NOMO-1 (cell line): ENCODE results near the gene GGT7.
A peak's percentile ranks its signal among the peaks of the same experiment; 100 is the strongest.
"Not testable (repeated sequence)": the region's sequence is repeated elsewhere in the genome, so short reads cannot be mapped to it uniquely, and the experiment has no call there.

ENCODE experiments used
- DNase-seq, 2 experiments: peaks; one replicate each; lab custom pipeline; 2025; ENCODE audit not compliant: unreplicated experiment in 2 of 2; lab: John Stamatoyannopoulos, UW

Gene GGT7, protein sequence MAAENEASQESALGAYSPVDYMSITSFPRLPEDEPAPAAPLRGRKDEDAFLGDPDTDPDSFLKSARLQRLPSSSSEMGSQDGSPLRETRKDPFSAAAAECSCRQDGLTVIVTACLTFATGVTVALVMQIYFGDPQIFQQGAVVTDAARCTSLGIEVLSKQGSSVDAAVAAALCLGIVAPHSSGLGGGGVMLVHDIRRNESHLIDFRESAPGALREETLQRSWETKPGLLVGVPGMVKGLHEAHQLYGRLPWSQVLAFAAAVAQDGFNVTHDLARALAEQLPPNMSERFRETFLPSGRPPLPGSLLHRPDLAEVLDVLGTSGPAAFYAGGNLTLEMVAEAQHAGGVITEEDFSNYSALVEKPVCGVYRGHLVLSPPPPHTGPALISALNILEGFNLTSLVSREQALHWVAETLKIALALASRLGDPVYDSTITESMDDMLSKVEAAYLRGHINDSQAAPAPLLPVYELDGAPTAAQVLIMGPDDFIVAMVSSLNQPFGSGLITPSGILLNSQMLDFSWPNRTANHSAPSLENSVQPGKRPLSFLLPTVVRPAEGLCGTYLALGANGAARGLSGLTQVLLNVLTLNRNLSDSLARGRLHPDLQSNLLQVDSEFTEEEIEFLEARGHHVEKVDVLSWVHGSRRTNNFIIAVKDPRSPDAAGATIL

DNA sequence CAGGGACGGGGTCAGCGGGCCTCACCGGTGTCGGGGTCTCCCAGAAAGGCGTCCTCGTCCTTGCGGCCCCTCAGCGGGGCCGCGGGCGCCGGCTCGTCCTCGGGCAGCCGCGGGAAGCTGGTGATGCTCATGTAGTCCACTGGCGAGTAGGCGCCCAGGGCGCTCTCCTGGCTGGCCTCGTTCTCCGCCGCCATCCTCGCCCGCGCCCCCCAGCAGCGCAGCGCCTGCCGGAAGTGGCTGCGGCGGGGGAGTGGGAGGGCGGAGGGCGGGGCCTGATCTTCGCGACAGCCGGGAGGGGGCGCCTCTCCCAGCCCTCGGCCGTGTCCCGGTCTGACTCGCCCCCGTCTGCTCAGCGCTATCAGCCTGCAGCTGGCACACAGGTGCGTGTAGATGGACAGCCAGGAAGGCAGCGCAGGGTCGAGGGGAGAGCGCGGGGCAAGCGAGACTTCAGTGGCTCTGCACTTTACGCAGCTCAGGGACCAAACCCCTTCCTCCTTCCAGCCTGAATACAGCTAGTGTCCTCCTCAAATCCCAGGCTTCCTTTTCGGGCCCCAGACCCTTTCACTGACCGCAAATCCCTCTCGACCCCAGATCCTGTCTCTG, at the start of gene GGT7:
GGT7 (minus strand) TSS at position 235 of the 603 bp plus-strand sequence; CDS start at position 194, 41 bp downstream.
- DNase-seq = peak; percentile 66

DNA sequence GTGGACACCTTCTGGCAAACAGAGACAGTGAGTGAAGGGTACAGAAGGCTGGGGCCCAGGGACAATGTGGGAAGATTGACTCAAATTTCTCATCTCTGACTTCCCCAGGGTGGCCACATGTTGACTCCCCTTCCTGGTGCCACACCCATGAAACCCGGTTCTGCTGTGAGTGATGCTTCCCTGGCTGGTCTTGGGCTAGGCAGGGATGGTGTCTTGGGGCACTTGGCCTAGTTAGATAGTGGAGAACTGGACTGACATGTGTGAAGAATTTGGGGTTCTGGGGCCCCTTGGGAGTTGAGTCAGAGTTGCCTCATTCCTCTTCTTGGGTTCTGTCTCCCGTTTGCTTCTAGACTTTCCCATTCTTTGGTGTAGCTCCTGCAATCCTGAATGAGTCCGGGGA, 48.8 kb upstream of the GGT7 start:
- no peak for DNase-seq

DNA sequence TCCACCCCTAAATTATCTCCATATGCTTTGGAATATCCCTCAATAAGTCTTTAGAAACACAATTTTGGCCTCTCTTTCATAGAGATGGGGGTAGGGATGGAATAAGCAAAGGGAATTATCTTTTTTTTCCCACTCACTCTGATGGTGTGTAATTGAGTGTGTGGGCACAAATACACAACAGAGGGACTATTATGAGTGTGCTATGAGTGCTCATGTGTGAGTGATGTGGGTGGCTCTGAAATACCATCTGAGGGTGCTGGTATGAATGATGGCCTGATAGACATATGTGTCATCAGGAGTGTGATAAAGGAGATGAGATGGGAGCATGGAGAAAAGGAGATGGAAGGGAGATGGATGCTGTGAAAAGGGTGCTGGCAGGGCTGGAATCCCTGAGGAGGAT, 47.4 kb upstream of the GGT7 start:
- DNase-seq = no peak

DNA sequence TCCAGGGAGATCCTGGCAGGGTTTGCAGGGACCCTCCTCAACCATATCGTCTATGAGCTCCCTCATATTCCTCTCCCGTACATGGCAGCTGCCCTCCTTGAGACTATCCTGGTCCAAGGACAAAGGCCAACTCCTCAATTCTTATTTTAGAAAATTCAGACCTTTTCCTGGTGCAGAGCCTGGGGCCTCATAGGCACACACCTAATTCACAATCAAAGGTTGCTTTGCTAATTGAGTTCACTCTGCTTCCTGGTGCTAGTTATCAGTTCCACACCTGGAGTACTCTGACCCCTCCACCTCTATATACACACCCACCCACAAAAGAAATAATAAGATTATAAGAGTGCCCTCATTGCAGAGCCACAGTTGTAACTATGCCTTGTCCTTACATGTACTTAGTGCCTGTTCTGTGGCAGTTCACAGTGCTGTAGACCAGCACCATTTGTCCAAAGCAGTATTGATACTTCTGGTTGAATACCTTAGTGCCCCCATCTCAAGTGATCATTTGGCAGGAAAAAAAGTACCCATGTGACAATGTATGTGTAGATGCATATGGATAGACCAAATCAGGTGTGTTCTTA, 44.2 kb upstream of the GGT7 start:
- no peak for DNase-seq

DNA sequence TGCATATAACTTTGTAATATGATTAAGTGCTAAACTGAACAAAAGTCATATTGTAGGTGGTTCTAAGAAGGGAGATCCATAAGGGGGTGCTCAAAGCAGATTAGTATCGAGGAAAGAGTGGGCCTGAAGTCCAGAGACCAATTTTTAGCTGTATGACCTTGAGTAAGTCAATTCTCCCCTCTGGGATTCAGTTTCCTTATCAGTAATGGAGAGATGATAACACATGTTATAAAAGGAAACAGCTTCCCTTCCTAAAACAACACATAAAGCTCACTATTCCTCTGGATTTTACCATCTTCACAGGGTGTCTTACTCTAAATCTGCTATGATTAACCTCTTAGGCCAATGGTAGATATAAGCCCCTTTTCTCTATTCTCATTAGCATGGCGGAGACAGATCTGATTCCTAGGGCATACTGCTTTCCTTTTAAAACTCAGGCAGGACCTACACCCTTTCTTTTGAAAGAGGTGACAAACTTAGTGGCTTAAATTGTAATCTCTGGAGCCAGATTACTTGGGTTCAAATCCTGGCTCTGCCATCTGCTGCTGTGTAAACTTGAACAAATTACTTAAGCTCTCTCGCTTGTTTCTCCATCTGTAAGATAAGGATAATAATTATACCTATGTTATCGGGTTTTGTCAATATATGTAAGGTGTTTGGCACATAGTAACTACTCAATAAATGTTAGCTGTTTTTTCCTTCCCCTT, 43.2 kb upstream of the GGT7 start:
- no peak for DNase-seq

DNA sequence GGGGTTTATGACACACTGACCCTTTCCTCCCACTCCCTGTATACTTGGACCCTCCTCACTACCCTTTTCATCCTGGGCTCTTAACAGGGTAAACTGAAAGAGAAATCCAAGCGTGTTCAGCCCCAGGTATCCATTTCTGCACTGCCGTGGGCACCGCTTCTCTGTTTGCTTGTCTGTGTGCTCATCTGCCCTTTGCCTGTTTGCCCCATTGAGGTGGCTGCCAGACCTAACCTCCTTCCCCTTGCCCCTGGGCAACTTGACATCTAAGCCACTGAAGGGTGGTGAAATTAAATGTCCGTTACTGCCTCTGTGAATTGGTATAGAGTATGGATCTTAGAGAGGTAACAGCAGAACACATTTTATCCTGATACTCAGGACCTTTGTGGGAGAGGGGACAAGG, 42.5 kb upstream of the GGT7 start:
- DNase-seq = no peak

DNA sequence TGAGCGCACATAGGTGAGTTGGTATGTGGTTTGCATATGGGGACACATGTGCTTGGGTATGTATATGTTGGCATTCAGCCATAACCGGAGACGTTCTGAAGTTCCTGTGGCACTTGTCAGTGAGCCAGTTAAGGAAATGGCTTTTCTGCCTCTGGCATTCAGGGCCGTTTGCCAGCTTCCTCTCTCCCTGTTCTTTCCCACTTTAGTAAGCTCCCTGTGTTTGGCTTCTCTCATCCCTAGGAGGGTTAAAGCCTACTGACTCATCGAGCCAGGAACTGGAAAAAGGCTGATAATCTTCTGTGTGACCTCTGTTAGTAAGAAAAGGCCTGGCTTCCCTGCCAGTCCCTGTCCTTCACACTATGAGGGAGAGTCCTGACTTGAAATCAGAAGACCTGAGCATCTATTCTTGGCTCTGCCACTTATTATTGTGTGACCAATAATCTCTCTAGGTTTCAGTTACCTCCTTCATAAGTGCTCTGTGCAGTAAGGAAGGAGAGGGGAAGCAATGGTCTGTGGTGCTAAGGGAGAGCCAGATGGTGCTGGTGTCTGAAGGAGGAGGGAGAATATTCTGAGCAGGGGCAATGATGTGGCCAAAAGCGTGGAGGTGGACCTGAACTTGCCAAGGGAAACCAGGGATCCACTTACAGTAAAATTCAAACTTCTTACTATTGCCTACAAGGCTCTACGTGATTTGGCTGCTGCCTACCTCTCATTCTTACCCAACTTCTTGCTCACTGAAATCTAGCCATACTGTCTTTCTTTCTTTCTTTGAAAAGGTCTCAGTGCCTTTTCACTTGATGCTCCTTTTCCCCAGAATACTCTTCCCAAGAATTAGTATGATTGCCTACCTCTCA, 35.2 kb upstream of the GGT7 start:
- no peak for DNase-seq

DNA sequence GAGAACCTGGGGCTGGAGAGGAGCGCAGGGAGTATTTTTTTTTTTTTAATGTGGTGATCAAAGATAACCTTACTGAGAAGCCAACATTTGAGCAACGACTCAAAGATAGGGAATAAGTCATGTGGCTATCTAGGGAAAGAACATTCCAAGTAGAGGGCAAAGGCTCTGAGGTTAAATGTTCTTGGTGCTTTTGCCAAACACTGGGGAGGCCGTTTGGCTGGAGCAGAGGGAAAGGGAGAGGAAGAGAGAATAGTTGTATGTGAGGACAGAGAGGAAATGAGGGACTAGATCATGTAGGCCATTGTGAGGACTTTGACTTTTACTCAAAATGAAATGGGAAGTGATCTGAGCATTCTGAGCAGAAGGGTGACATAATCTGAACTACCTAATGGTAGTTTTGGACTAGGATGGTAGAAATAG, 31.6 kb upstream of the GGT7 start:
- peak in 1 of 2 experiments; percentile 19 for DNase-seq

DNA sequence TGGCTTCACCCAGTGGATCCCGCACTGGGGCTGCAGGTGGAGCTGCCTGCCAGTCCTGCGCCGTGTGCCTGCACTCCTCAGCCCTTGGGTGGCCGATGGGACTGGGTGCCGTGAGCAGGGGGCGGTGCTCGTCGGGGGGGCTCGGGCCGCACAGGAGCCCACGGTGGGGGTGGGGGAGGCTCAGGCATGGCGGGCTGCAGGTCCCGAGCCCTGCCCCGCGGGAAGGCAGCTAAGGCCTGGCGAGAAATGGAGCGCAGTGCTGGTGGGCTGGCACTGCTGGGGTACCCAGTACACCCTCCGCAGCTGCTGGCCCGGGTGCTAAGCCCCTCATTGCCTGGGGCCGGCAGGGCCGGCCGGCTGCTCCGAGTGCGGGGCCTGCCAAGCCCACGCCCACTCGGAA, 26.1 kb upstream of the GGT7 start:
- not testable (repeated sequence) for DNase-seq

DNA sequence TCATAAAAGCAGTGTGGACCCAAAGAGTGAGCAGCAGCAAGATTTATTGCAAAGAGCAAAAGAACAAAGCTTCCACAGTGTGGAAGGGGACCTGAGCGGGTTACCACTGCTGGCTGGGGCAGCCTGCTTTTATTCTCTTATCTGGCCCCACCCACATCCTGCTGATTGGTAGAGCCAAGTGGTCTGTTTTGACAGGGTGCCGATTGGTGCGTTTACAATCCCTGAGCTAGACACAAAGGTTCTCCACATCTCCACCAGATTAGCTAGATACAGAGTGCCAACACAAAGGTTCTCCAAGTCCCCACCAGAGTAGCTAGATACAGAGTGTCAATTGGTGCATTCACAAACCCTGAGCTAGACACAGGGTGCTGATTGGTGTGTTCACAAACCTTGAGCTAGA, 25.5 kb upstream of the GGT7 start:
- not testable (repeated sequence) for DNase-seq

DNA sequence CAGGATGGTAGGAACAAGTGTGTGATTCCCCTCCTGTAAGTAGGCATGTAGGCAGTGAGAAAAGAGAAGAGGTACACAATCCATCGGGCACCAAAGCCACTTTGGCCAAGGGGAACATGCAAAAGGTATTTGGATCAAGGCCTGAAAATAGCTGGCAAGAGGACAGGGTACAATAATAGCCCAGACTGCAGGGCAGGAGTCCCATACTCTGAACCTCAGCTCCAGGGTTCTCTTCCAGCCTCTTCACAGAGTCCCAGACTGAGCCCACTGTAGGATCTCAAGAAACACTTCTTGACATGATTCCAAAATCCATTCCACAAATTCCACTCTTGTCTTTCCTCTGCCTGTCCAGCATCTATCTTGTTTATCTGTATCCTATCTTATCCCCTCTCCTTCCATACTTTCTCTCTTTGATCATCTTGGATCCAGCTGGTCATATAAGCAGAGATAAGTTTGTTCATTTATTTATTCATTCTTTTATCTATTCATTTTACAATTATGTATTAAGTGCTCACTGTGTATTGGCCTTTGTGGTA, 23.5 kb upstream of the GGT7 start:
- DNase-seq = no peak

DNA sequence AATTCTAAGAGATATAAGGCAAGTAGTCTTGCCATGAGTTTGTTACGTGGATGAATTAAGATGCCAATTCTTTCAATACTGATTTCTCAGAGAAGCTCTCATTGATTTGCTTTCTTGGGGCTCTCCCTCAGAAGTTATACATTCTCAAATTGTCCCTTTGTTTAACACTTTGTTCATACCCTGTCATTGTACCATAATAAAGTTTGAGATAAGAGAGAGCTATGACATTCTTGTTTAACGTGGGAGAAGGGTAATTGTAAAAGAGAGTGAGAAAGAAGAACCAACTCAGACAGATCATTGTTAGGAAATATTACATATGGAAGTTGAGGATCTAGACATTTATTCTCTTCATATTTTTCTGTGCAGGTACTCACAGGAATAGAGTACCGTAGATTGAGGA, 22.8 kb upstream of the GGT7 start:
- DNase-seq = no peak

DNA sequence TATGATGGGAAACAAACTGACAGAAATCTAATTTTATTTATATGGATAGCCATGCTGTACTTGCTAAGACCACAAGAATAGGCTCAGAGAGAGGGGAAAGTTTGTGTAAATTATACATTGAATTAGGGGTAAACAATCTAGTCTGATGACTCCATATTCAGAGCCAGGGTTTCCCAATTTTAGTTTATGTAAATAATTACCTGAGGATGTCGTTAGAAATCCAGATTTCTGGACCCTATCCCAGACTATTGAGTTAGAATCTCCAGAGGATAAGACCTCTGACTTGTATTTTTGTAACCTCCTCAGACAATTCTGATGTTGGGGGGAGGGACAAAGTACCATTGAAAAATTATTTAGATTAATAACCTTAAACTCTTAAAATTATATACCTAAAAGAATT, 22.1 kb upstream of the GGT7 start:
- no peak for DNase-seq

DNA sequence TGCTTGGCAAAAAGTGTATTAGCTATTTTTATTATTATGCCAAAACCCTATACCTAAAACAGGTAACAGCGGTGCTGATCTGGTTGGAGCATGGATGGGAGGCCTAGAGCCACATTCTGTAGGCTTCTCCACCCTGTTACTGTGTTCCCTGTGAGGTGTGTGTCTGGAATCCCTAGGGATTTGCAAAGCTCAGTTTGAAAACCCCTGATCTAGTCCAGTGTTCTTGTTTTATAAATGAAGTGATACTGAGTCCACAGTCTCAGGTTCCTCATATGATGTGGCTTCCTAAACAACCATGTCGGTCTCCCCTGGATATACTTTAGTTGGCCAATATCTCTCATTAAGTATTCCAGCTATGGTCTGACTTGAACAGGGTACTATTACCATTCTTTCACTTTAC, 20.0 kb upstream of the GGT7 start:
- peak in 1 of 2 experiments; percentile 6 for DNase-seq

DNA sequence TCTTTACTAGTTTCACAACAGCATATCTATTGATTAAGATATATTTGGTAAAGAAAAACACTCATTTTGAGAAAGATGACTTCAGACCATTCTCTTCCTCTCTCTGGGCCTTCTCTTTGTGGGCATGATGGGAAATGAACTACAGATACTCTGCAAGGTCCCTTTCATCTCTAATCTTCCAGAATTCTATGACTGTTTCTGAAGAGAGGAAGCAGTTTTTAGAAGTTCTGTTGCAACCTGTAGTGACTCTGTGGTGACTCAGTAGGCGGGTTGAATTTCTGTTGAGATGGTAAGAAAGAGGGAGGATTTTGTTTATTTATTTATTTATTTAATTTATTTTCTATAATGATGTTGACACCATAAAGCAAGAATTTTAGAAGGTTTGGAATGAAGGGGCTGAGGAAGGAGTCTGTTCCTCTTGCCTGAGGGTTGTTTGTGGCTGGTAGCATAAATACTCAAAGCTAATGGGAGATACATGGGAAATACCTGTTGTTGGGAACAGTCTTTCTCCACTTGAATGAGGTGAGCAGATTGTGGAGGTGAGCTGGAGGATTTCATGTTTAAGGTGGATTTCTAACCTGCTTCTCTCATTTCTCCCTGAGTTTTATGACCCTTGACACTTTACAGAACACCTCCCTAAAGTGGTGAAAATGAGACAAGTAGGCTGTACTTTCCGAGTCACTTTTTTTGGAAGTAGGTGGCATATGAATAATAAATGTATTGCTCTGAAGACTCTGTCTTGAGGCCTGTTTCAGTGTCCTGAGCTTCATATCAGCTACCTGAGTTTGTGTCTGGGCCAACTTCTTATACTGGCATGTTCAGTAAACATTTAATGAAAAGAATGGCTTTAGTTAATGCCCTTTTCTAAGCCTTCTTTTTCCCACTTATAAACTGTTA, 18.8 kb upstream of the GGT7 start:
- peak; percentile 41 to 89 for DNase-seq

DNA sequence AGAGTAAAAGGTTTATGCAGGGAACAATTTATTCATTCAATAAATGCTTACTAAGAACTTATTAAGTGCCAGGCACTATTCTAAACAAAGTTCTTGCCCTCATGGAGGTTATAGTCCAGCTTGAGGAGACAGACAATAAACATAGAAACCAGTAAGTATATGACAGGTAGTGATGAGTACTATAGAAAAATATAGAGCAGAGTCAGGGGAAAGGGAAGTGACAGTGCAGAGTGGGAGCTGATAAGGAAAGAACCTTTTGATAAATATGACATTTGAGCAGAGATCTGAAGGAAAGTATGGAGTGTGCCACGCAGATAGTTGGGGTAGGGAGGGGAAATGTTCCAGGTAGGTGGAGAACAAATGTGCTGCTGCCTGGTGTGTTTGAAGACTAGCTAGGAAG, 15.8 kb upstream of the GGT7 start:
- DNase-seq = no peak

DNA sequence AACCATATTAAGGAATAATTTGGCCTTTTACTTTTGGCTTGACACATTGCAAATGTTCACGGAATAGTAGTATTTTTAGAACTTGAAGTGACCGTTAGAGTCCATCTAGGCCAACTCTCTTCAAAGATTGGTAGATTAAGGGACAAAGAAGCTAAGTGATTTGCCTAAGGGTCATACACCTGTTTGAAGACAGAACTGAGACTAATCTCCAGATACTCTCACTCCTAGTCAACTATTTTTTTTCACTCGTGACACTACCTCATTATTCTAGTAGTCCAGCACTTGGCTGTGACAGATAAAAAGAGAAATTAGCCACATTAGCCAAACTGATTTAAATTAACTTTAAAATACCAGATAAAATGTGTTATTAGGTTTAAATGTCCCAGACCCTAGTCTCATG, 14.4 kb upstream of the GGT7 start:
- DNase-seq = no peak

DNA sequence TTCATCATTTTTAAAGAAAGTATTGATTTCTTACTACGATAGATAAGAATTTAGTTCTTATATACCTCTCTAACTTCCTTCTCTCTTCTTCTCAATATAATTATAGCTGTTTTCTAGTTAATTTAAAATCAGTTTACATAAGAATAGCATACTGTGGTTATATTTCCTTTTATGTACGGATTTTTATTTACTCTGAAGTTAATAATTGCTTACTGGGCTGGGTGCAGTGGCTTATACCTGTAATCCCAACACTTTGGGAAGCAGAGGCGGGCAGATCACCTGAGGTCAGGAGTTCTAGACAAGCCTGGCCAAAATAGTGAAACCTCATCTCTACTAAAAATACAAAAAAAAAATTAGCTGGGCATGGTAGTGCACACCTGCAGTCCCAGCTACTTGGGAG, 13.5 kb upstream of the GGT7 start:
- no peak for DNase-seq

DNA sequence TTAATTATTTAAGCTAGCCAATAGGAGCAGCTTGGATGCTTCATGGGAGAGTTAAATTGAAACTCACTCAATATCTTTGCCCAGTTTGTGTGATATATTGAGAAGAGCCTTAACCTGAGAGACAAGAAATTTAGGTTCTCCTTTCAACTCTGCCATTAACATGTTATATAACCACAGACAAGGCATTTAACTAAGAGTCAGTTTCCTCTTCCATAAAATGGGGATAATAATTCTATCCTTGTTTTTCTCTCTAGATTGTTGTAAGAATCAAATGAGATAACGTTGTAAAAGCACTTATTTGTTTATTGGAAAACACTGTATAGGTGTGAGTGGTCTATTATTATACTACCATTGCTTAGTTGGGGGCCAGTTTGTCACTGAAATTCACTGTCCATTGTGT, 11.6 kb upstream of the GGT7 start:
- DNase-seq = no peak
